ENCODE results near the gene CHRNB2. TPM values are rescaled to one million over a fixed set of nuclear protein-coding genes. Genes with fewer than 3 reads are reported as not detected.
A peak's percentile ranks its signal among the peaks of the same experiment; 100 is the strongest.

The CHRNB2 gene
- total and polyA plus RNA-seq, 4 donors: 0.06 to 0.21 (median 0.08) TPM

GRCh38 chr1:154621875-154622274, 54.3 kb downstream of the CHRNB2 start:
- WGBS, 2 donors: 84 to 89% methylated on average over 5 of the region's 5 CpGs
- TF ChIP-seq CTCF (IDR thresholded peaks at IDR 0.05; ENCODE audit: control extremely low read depth, extremely low read depth): no peak
- DNase-seq (no peak), ATAC-seq (ENCODE audit: insufficient read depth, low FRiP score) (no peak)
- H3K4me3 ChIP-seq: no peak overlapping the region
- H3K9ac ChIP-seq (ENCODE audit: insufficient read depth in 1 of 2, low read length in 2 of 2): no peak overlapping the region
- peaks cover 0 to 13% (median 5%) of the 10 kb centered on the region in 5 donors for H3K4me1 ChIP-seq (ENCODE audit: control insufficient read depth in 5 of 5, insufficient read depth in 5 of 5, low read length in 5 of 5)
- no peaks in the 10 kb centered on the region for H3K27me3 ChIP-seq (ENCODE audit: control insufficient read depth in 3 of 3, insufficient read depth in 3 of 3, low read length in 2 of 3)
- no peaks in the 10 kb centered on the region for H3K9me3 ChIP-seq (ENCODE audit: control insufficient read depth in 4 of 4, insufficient read depth in 3 of 4, low read length in 3 of 4)
- peak overlapping the region in 1 of 2 donors; percentile 33 for H3K27ac ChIP-seq (ENCODE audit: low read depth in 1 of 2, low read length in 1 of 2)
- peaks cover 0 to 8% (median 3%) of the 10 kb centered on the region in 4 donors for H3K36me3 ChIP-seq (ENCODE audit: control insufficient read depth in 4 of 4, insufficient read depth in 4 of 4, low read length in 4 of 4)

GRCh38 chr1:154622503-154623039, 55.0 kb downstream of the CHRNB2 start:
- no peak for ATAC-seq (ENCODE audit: insufficient read depth, low FRiP score)
- peaks cover 0 to 11% (median 9%) of the 10 kb centered on the region in 5 donors for H3K4me1 ChIP-seq (ENCODE audit: control insufficient read depth in 5 of 5, insufficient read depth in 5 of 5, low read length in 5 of 5)
- no peak overlapping the region for H3K4me3 ChIP-seq
- no peaks in the 10 kb centered on the region for H3K9me3 ChIP-seq (ENCODE audit: control insufficient read depth in 4 of 4, insufficient read depth in 3 of 4, low read length in 3 of 4)
- TF ChIP-seq CTCF (IDR thresholded peaks at IDR 0.05; ENCODE audit: control extremely low read depth, extremely low read depth): no peak
- no peak overlapping the region for H3K9ac ChIP-seq (ENCODE audit: insufficient read depth in 1 of 2, low read length in 2 of 2)
- H3K27ac ChIP-seq (ENCODE audit: low read depth in 1 of 2, low read length in 1 of 2): peak overlapping the region in 1 of 2 donors; percentile 33
- no peak for DNase-seq
- H3K27me3 ChIP-seq (ENCODE audit: control insufficient read depth in 3 of 3, insufficient read depth in 3 of 3, low read length in 2 of 3): no peaks in the 10 kb centered on the region
- H3K36me3 ChIP-seq (ENCODE audit: control insufficient read depth in 4 of 4, insufficient read depth in 4 of 4, low read length in 4 of 4): peaks cover 0 to 8% (median 3%) of the 10 kb centered on the region in 4 donors

- H3K4me3 ChIP-seq: no peak overlapping the region
- peaks cover 0 to 8% (median 3%) of the 10 kb centered on the region in 4 donors for H3K36me3 ChIP-seq (ENCODE audit: control insufficient read depth in 4 of 4, insufficient read depth in 4 of 4, low read length in 4 of 4)
- peaks cover 0 to 11% (median 9%) of the 10 kb centered on the region in 5 donors for H3K4me1 ChIP-seq (ENCODE audit: control insufficient read depth in 5 of 5, insufficient read depth in 5 of 5, low read length in 5 of 5)
- WGBS, 2 donors: 47 to 78% methylated on average over 3 of the region's 3 CpGs
- H3K9me3 ChIP-seq (ENCODE audit: control insufficient read depth in 4 of 4, insufficient read depth in 3 of 4, low read length in 3 of 4): no peaks in the 10 kb centered on the region
- no peak for TF ChIP-seq CTCF (IDR thresholded peaks at IDR 0.05; ENCODE audit: control extremely low read depth, extremely low read depth)
- H3K9ac ChIP-seq (ENCODE audit: insufficient read depth in 1 of 2, low read length in 2 of 2): no peak overlapping the region
- peak; percentile 35 for ATAC-seq (ENCODE audit: insufficient read depth, low FRiP score)
- DNase-seq: no peak
- no peak overlapping the region for H3K27ac ChIP-seq (ENCODE audit: low read depth in 1 of 2, low read length in 1 of 2)
- H3K27me3 ChIP-seq (ENCODE audit: control insufficient read depth in 3 of 3, insufficient read depth in 3 of 3, low read length in 2 of 3): no peaks in the 10 kb centered on the region
Measured at GRCh38 chr1:154623358-154623757, 55.8 kb downstream of the CHRNB2 start.

Measured in lung (tissue), 12 donors.